Trophoblast cell (in vitro differentiated cells and primary cell): ENCODE measurements around the gene ADGRG2.
A peak's percentile ranks its signal among the peaks of the same experiment; 100 is the strongest.

Source experiments
- DNase-seq, 2 donors: peaks; one replicate each; pipeline ENCODE4 v3.0.0-alpha.2; 2016
- H2AFZ ChIP-seq: 2 replicates; pipeline ENCODE4 v1.6.1; 2013; ENCODE audit warnings: low read length, moderate library complexity, mild to moderate bottlenecking; ENCODE audit not compliant: insufficient read depth, poor library complexity
- H2AK5ac ChIP-seq: 2 replicates; pipeline ENCODE4 v1.6.1; 2013; ENCODE audit warnings: mild to moderate bottlenecking, low read length
- H2BK120ac ChIP-seq: 2 replicates; pipeline ENCODE4 v1.6.1; 2013; ENCODE audit warnings: low read length, mild to moderate bottlenecking, moderate library complexity; ENCODE audit not compliant: insufficient read depth, poor library complexity
- H2BK12ac ChIP-seq: 2 replicates; pipeline ENCODE4 v1.6.1; 2013; ENCODE audit warnings: mild to moderate bottlenecking, low read length, moderate library complexity
- H2BK5ac ChIP-seq: 2 replicates; pipeline ENCODE4 v1.6.1; 2013; ENCODE audit warnings: low read length, low read depth, moderate library complexity, mild to moderate bottlenecking; ENCODE audit not compliant: poor library complexity
- H3K14ac ChIP-seq: 2 replicates; pipeline ENCODE4 v1.6.1; 2013; ENCODE audit warnings: mild to moderate bottlenecking, low read length
- H3K18ac ChIP-seq: 2 replicates; pipeline ENCODE4 v1.6.1; 2013; ENCODE audit warnings: mild to moderate bottlenecking, low read length
- H3K23ac ChIP-seq: 2 replicates; pipeline ENCODE4 v1.6.1; 2013; ENCODE audit warnings: low read length
- H3K27ac ChIP-seq: 2 replicates; pipeline ENCODE4 v1.5.1; 2013; ENCODE audit warnings: low read depth, mild to moderate bottlenecking, inconsistent platforms, low read length, moderate library complexity
- H3K27me3 ChIP-seq: 2 replicates; pipeline ENCODE4 v1.6.1; 2013; ENCODE audit warnings: inconsistent platforms, mild to moderate bottlenecking, low read length, moderate library complexity; ENCODE audit not compliant: insufficient read depth
- H3K36me3 ChIP-seq, 2 experiments: 1 replicate in 1 of 2; 2 replicates in 1 of 2; pipeline ENCODE4 v1.6.1; 2013; ENCODE audit warnings: low read length in 2 of 2, mild to moderate bottlenecking in 2 of 2, moderate library complexity in 1 of 2; ENCODE audit not compliant: insufficient read depth in 2 of 2, control insufficient read depth in 1 of 2
- H3K4ac ChIP-seq: 2 replicates; pipeline ENCODE4 v1.6.1; 2013; ENCODE audit warnings: low read depth, mild to moderate bottlenecking, low read length, moderate library complexity
- H3K4me1 ChIP-seq, 2 experiments: 1 replicate in 1 of 2; 2 replicates in 1 of 2; pipeline ENCODE4 v1.6.1; 2013; ENCODE audit warnings: low read length in 2 of 2, mild to moderate bottlenecking in 2 of 2, moderate library complexity in 1 of 2; ENCODE audit not compliant: insufficient read depth in 2 of 2, control insufficient read depth in 1 of 2
- H3K4me2 ChIP-seq: 2 replicates; pipeline ENCODE4 v1.6.1; 2013; ENCODE audit warnings: inconsistent platforms, mild to moderate bottlenecking, low read length, moderate library complexity
- H3K4me3 ChIP-seq: 2 replicates; pipeline ENCODE4 v1.5.1; 2013; ENCODE audit warnings: mild to moderate bottlenecking, low read depth, low read length, inconsistent platforms
- H3K79me1 ChIP-seq: one replicate; pipeline ENCODE4 v1.6.1; 2013; ENCODE audit warnings: low read length
- H3K79me2 ChIP-seq: 2 replicates; pipeline ENCODE4 v1.6.1; 2013; ENCODE audit warnings: low read length, mild to moderate bottlenecking; ENCODE audit not compliant: control insufficient read depth, insufficient read depth, poor library complexity
- H3K9ac ChIP-seq: 2 replicates; pipeline ENCODE4 v1.6.1; 2013; ENCODE audit warnings: mild to moderate bottlenecking, low read length
- H3K9me3 ChIP-seq: 2 replicates; pipeline ENCODE4 v1.6.1; 2013; ENCODE audit warnings: low read depth, mild to moderate bottlenecking, control low read depth, inconsistent platforms, low read length; ENCODE audit not compliant: insufficient read depth
- H4K12ac ChIP-seq: 2 replicates; pipeline ENCODE4 v1.6.1; 2013; ENCODE audit warnings: low read depth, mild to moderate bottlenecking, low read length, moderate library complexity
- H4K8ac ChIP-seq: 2 replicates; pipeline ENCODE4 v1.6.1; 2013; ENCODE audit warnings: low read depth, mild to moderate bottlenecking, low read length, moderate library complexity
- H4K91ac ChIP-seq: one replicate; pipeline ENCODE4 v1.6.1; 2013; ENCODE audit warnings: low read depth, mild to moderate bottlenecking, low read length, moderate library complexity
- WGBS: extraction: QIAGEN DNeasy Blood & Tissue Kit; methylation state at CpG from one replicate; pipeline ENCODE4 v1.1.7; 2013; ENCODE audit warnings: missing lambda C conversion rate; ENCODE audit not compliant: insufficient read length, insufficient coverage; ENCODE audit errors: extremely low coverage; 5-methylcytosine and 5-hydroxymethylcytosine counted together

ADGRG2 gene

GRCh38 chrX:19030805-19031204, 91.5 kb downstream of the ADGRG2 start:
- no peak overlapping the region for H3K4me2 ChIP-seq
- H3K36me3 ChIP-seq, result no peaks in the 10 kb centered on the region
- no peak overlapping the region for H2AK5ac ChIP-seq
- no peak overlapping the region for H4K12ac ChIP-seq
- no peak overlapping the region for H2BK12ac ChIP-seq
- no peak overlapping the region for H3K14ac ChIP-seq
- no peak overlapping the region for H3K4ac ChIP-seq
- no peak overlapping the region for H4K8ac ChIP-seq
- no peak for DNase-seq
- H3K27ac ChIP-seq, result no peak overlapping the region
- no peak overlapping the region for H3K18ac ChIP-seq
- H3K9ac ChIP-seq, result no peak overlapping the region
- no peaks in the 10 kb centered on the region for H3K9me3 ChIP-seq
- H3K23ac ChIP-seq, result no peak overlapping the region
- no peaks in the 10 kb centered on the region for H3K79me2 ChIP-seq
- no CpG with 5 or more reads among the region's 3 CpGs for WGBS
- H2BK5ac ChIP-seq, result no peak overlapping the region
- H4K91ac ChIP-seq, result no peak overlapping the region
- H2BK120ac ChIP-seq, result no peak overlapping the region
- no peak overlapping the region for H2AFZ ChIP-seq
- no peaks in the 10 kb centered on the region for H3K4me1 ChIP-seq
- no peaks in the 10 kb centered on the region for H3K79me1 ChIP-seq
- no peak overlapping the region for H3K4me3 ChIP-seq
- no peaks in the 10 kb centered on the region for H3K27me3 ChIP-seq

- H3K4ac ChIP-seq, result no peak overlapping the region
- H2BK12ac ChIP-seq, result no peak overlapping the region
- no peak overlapping the region for H2AK5ac ChIP-seq
- no peak overlapping the region for H3K9ac ChIP-seq
- no peak overlapping the region for H4K91ac ChIP-seq
- no peaks in the 10 kb centered on the region for H3K36me3 ChIP-seq
- no peaks in the 10 kb centered on the region for H3K79me1 ChIP-seq
- H4K12ac ChIP-seq, result no peak overlapping the region
- no peak overlapping the region for H3K4me2 ChIP-seq
- peaks cover 0 to 2% of the 10 kb centered on the region in 2 experiments for H3K4me1 ChIP-seq
- no peaks in the 10 kb centered on the region for H3K27me3 ChIP-seq
- no peak overlapping the region for H4K8ac ChIP-seq
- H2BK120ac ChIP-seq, result no peak overlapping the region
- WGBS, result no CpG with 5 or more reads among the region's 6 CpGs
- H3K79me2 ChIP-seq, result no peaks in the 10 kb centered on the region
- DNase-seq, result no peak
- no peak overlapping the region for H2BK5ac ChIP-seq
- no peak overlapping the region for H3K18ac ChIP-seq
- H3K23ac ChIP-seq, result no peak overlapping the region
- H3K27ac ChIP-seq, result no peak overlapping the region
- H2AFZ ChIP-seq, result no peak overlapping the region
- H3K4me3 ChIP-seq, result no peak overlapping the region
- no peaks in the 10 kb centered on the region for H3K9me3 ChIP-seq
- no peak overlapping the region for H3K14ac ChIP-seq
Measured at GRCh38 chrX:19028560-19028959, 93.7 kb downstream of the ADGRG2 start.

GRCh38 chrX:19024366-19024765, 97.9 kb downstream of the ADGRG2 start:
- H3K79me1 ChIP-seq, result no peaks in the 10 kb centered on the region
- H3K4me3 ChIP-seq, result no peak overlapping the region
- no CpG with 5 or more reads among the region's 4 CpGs for WGBS
- no peak overlapping the region for H2BK120ac ChIP-seq
- no peak overlapping the region for H4K91ac ChIP-seq
- no peak overlapping the region for H3K4me2 ChIP-seq
- no peaks in the 10 kb centered on the region for H3K79me2 ChIP-seq
- no peak overlapping the region for H2AK5ac ChIP-seq
- H3K36me3 ChIP-seq, result no peaks in the 10 kb centered on the region
- no peak overlapping the region for H4K12ac ChIP-seq
- H2BK5ac ChIP-seq, result no peak overlapping the region
- H3K4me1 ChIP-seq, result peaks cover 0 to 3% of the 10 kb centered on the region in 2 experiments
- no peak overlapping the region for H3K4ac ChIP-seq
- H3K27ac ChIP-seq, result no peak overlapping the region
- H3K18ac ChIP-seq, result no peak overlapping the region
- no peaks in the 10 kb centered on the region for H3K9me3 ChIP-seq
- H3K14ac ChIP-seq, result no peak overlapping the region
- H3K23ac ChIP-seq, result no peak overlapping the region
- peak; percentile 66 to 85 for DNase-seq
- H2BK12ac ChIP-seq, result no peak overlapping the region
- no peak overlapping the region for H4K8ac ChIP-seq
- no peak overlapping the region for H3K9ac ChIP-seq
- H3K27me3 ChIP-seq, result no peaks in the 10 kb centered on the region
- no peak overlapping the region for H2AFZ ChIP-seq

GRCh38 chrX:19019996-19020395, 102.3 kb downstream of the ADGRG2 start:
- Histone ChIP-seq H3K4me2 (no peak overlapping the region), H3K4me3 (no peak overlapping the region), H4K8ac (no peak overlapping the region), H2BK120ac (no peak overlapping the region), H3K79me1 (no peaks in the 10 kb centered on the region), H2BK12ac (no peak overlapping the region), H3K36me3 (no peaks in the 10 kb centered on the region), H2AK5ac (no peak overlapping the region), H2BK5ac (no peak overlapping the region), H3K9ac (no peak overlapping the region), H2AFZ (no peak overlapping the region), H3K4me1 (peaks cover 0 to 3% of the 10 kb centered on the region in 2 experiments), H3K79me2 (no peaks in the 10 kb centered on the region), H3K4ac (no peak overlapping the region), H3K18ac (no peak overlapping the region), H3K27me3 (no peaks in the 10 kb centered on the region), H4K91ac (no peak overlapping the region), H4K12ac (no peak overlapping the region), H3K23ac (no peak overlapping the region), H3K9me3 (no peaks in the 10 kb centered on the region), H3K27ac (no peak overlapping the region), H3K14ac (no peak overlapping the region)
- peak in 1 of 2 donors; percentile 19 for DNase-seq
- WGBS, result no CpG with 5 or more reads among the region's 2 CpGs
